Measurements from ENCODE around the gene LRRC15. TPM values are rescaled to one million over a fixed set of nuclear protein-coding genes. Genes with fewer than 3 reads are reported as not detected.

LRRC15 gene
- total and polyA plus RNA-seq, 8 donors = 0.03 to 6.2 (median 0.16) TPM

GRCh38 chr3:194352667-194353246 is 16.8 kb downstream of the LRRC15 start:
- no peaks in the 10 kb centered on the region for H3K27me3 ChIP-seq
- TF ChIP-seq CTCF (IDR thresholded peaks at IDR 0.05) = no peak
- ATAC-seq (no peak), DNase-seq (no peak)
- no peaks in the 10 kb centered on the region for H3K4me1 ChIP-seq
- no peaks in the 10 kb centered on the region for H3K9me3 ChIP-seq
- H3K36me3 ChIP-seq = no peaks in the 10 kb centered on the region
- no peak overlapping the region for H3K4me3 ChIP-seq
- intact Hi-C loops (cut with DNase I) = no loop called here
- no peak overlapping the region for H3K27ac ChIP-seq

- Histone ChIP-seq H3K4me3 (no peak overlapping the region), H3K4me1 (no peaks in the 10 kb centered on the region), H3K36me3 (no peaks in the 10 kb centered on the region), H3K27ac (no peak overlapping the region), H3K27me3 (no peaks in the 10 kb centered on the region), H3K9me3 (no peaks in the 10 kb centered on the region)
- DNase-seq (no peak), ATAC-seq (no peak)
- no peak for TF ChIP-seq CTCF (IDR thresholded peaks at IDR 0.05)
- intact Hi-C loops (cut with DNase I) = no loop called here
These were observed 17.5 kb downstream of the LRRC15 start for GRCh38 chr3:194351952-194352536.

GRCh38 chr3:194351080-194351672 is 18.4 kb downstream of the LRRC15 start, which contains the start of gene CPN2:
Gene CPN2 (minus strand): TSS chr3:194351328. CDS start chr3:194342702, 8,626 bp downstream.
- intact Hi-C loops (cut with DNase I) = no loop called here
- ATAC-seq = no peak
- no peak within 1 kb of the TSS for H3K4me3 ChIP-seq
- no peak within 1 kb of the TSS for H3K27ac ChIP-seq
- no peak for TF ChIP-seq CTCF (IDR thresholded peaks at IDR 0.05)
- no peaks in the 10 kb centered on the region for H3K36me3 ChIP-seq
- DNase-seq = no peak
- no peaks in the 10 kb centered on the region for H3K9me3 ChIP-seq
- H3K27me3 ChIP-seq = peaks cover 0 to 1% of the 10 kb centered on the region in 2 donors
- no peaks in the 10 kb centered on the region for H3K4me1 ChIP-seq

- H3K27me3 ChIP-seq = peaks cover 0 to 6% of the 10 kb centered on the region in 2 donors
- DNase-seq = no peak
- no peaks in the 10 kb centered on the region for H3K9me3 ChIP-seq
- ATAC-seq = no peak
- H3K4me3 ChIP-seq = no peak overlapping the region
- H3K27ac ChIP-seq = no peak overlapping the region
- H3K4me1 ChIP-seq = no peaks in the 10 kb centered on the region
- H3K36me3 ChIP-seq = no peaks in the 10 kb centered on the region
- no peak for TF ChIP-seq CTCF (IDR thresholded peaks at IDR 0.05)
- intact Hi-C loops (cut with DNase I) = no loop called here
These were observed 18.8 kb downstream of the LRRC15 start for GRCh38 chr3:194350726-194351071.

- Histone ChIP-seq H3K4me3 (no peak overlapping the region), H3K27me3 (peaks cover 0 to 18% of the 10 kb centered on the region in 2 donors), H3K9me3 (no peaks in the 10 kb centered on the region), H3K27ac (no peak overlapping the region), H3K4me1 (no peaks in the 10 kb centered on the region), H3K36me3 (no peaks in the 10 kb centered on the region)
- DNase-seq = no peak
- intact Hi-C loops (cut with DNase I) = no loop called here
- ATAC-seq = no peak
- no peak for TF ChIP-seq CTCF (IDR thresholded peaks at IDR 0.05)
These were observed 21.2 kb downstream of the LRRC15 start for GRCh38 chr3:194348354-194348753.
